Hepatocyte (in vitro differentiated cells): Measurements from ENCODE around the gene EYS. TPM values are rescaled to one million over a fixed set of nuclear protein-coding genes. Genes with fewer than 3 reads are reported as not detected.

Experiments used
- DNase-seq: peaks from one replicate; pipeline ENCODE4 v3.0.0-alpha.2; 2016; ENCODE audit warnings: low spot score
- H2AFZ ChIP-seq: fragments of 200-600 bp; sonication (generic); 2 replicates; pipeline ENCODE4 v1.6.0; 2016; ENCODE audit warnings: antibody characterized with exemption, mild to moderate bottlenecking
- H3K27ac ChIP-seq: fragments of 200-600 bp; sonication (generic); 2 replicates; pipeline ENCODE4 v1.5.1; 2016; ENCODE audit warnings: mild to moderate bottlenecking
- H3K27me3 ChIP-seq: fragments of 200-600 bp; sonication (generic); 2 replicates; pipeline ENCODE4 v1.6.1; 2016
- H3K36me3 ChIP-seq: fragments of 200-600 bp; sonication (generic); replicated peaks from 2 replicates; pipeline ENCODE4 v1.5.1; 2016; ENCODE audit warnings: low read depth; ENCODE audit not compliant: insufficient read depth
- H3K4me1 ChIP-seq: fragments of 200-600 bp; sonication (generic); 2 replicates; pipeline ENCODE4 v1.5.1; 2016; ENCODE audit warnings: mild to moderate bottlenecking, moderate library complexity; ENCODE audit not compliant: insufficient read depth
- H3K4me2 ChIP-seq: fragments of 200-600 bp; sonication (generic); 2 replicates; pipeline ENCODE4 v1.6.0; 2016
- H3K4me3 ChIP-seq: fragments of 200-600 bp; sonication (generic); 2 replicates; pipeline ENCODE4 v1.5.1; 2016; ENCODE audit warnings: mild to moderate bottlenecking
- H3K79me2 ChIP-seq: fragments of 200-600 bp; sonication (generic); 2 replicates; pipeline ENCODE4 v1.6.0; 2017; ENCODE audit warnings: mild to moderate bottlenecking
- H3K9me2 ChIP-seq: fragments of 200-600 bp; sonication (generic); replicated peaks from 2 replicates; pipeline ENCODE4 v1.6.0; 2017; ENCODE audit warnings: mild to moderate bottlenecking; ENCODE audit not compliant: insufficient read depth
- H3K9me3 ChIP-seq: fragments of 200-600 bp; sonication (generic); 2 replicates; pipeline ENCODE4 v1.5.1; 2016; ENCODE audit warnings: low read depth, mild to moderate bottlenecking
- H4K20me1 ChIP-seq: fragments of 200-600 bp; sonication (generic); 2 replicates; pipeline ENCODE4 v1.6.0; 2016; ENCODE audit warnings: mild to moderate bottlenecking; ENCODE audit not compliant: insufficient read depth, poor library complexity, severe bottlenecking
- CTCF ChIP-seq: fragments of 200-600 bp; sonication (generic); IDR thresholded peaks from 2 replicates; pipeline ENCODE4 v1.5.1; 2016; ENCODE audit warnings: antibody characterized with exemption, mild to moderate bottlenecking; ENCODE audit not compliant: poor library complexity
- EZH2 ChIP-seq: fragments of 200-600 bp; sonication (generic); IDR thresholded peaks from 2 replicates; pipeline ENCODE4 v1.6.1; 2016; ENCODE audit warnings: antibody characterized with exemption, mild to moderate bottlenecking, borderline replicate concordance
- EZH2phosphoT487 ChIP-seq: fragments of 200-600 bp; sonication (generic); IDR thresholded peaks from one replicate; pipeline ENCODE4 v1.6.1; 2018; ENCODE audit warnings: antibody characterized with exemption, mild to moderate bottlenecking, low read depth, moderate library complexity; ENCODE audit not compliant: unreplicated experiment, severe bottlenecking
- WGBS: methylation state at CpG from one replicate; pipeline ENCODE4 v1.1.6; 2016; ENCODE audit warnings: low lambda C conversion rate; ENCODE audit errors: missing lambda C conversion rate; 5-methylcytosine and 5-hydroxymethylcytosine counted together
- polyA plus RNA-seq: library from polyadenylated mRNA; unstranded; fragments of >200 nt; fragmentation: Nextera tagmentation; extraction: Ambion mirVana; gene quantifications from 2 replicates; pipeline ENCODE4 v1.2.1, GENCODE V29; 2016
- total RNA-seq: library from RNA; depleted of rRNA; stranded (reverse); fragments of >200 nt; gene quantifications from 2 replicates; pipeline ENCODE4 v1.2.3, GENCODE V29; 2014

EYS gene
- total and polyA plus RNA-seq, 2 experiments from 2014 or later, result 0.57 to 0.68 TPM

- 78% methylated on average over 3 of the region's 3 CpGs for WGBS
- Histone ChIP-seq H3K4me3 (no peak overlapping the region), H3K27ac (no peak overlapping the region), H2AFZ (no peak overlapping the region), H3K79me2 (no peaks in the 10 kb centered on the region), H3K4me2 (no peak overlapping the region), H3K9me2 (no peaks in the 10 kb centered on the region), H3K36me3 (no peaks in the 10 kb centered on the region), H3K27me3 (no peaks in the 10 kb centered on the region), H3K9me3 (no peaks in the 10 kb centered on the region), H4K20me1 (no peaks in the 10 kb centered on the region), H3K4me1 (no peaks in the 10 kb centered on the region)
- no peak for DNase-seq
- TF ChIP-seq EZH2phosphoT487, result no peak
- TF ChIP-seq EZH2, result no peak
- TF ChIP-seq CTCF, result no peak
These were observed 1220.3 kb downstream of the EYS start for GRCh38 chr6:64486578-64487351.

GRCh38 chr6:64483956-64484499, 1223.0 kb downstream of the EYS start:
- no peak overlapping the region for H3K27ac ChIP-seq
- 90% methylated on average over 2 of the region's 2 CpGs for WGBS
- H3K9me2 ChIP-seq, result no peaks in the 10 kb centered on the region
- H3K4me3 ChIP-seq, result no peak overlapping the region
- H4K20me1 ChIP-seq, result no peaks in the 10 kb centered on the region
- no peaks in the 10 kb centered on the region for H3K36me3 ChIP-seq
- no peaks in the 10 kb centered on the region for H3K4me1 ChIP-seq
- H3K79me2 ChIP-seq, result no peaks in the 10 kb centered on the region
- H2AFZ ChIP-seq, result no peak overlapping the region
- H3K9me3 ChIP-seq, result no peaks in the 10 kb centered on the region
- no peak for DNase-seq
- H3K4me2 ChIP-seq, result no peak overlapping the region
- TF ChIP-seq CTCF, result no peak
- no peak for TF ChIP-seq EZH2phosphoT487
- TF ChIP-seq EZH2, result no peak
- H3K27me3 ChIP-seq, result no peaks in the 10 kb centered on the region

- 88% methylated on average over 2 of the region's 2 CpGs for WGBS
- no peak overlapping the region for H3K4me2 ChIP-seq
- H2AFZ ChIP-seq, result no peak overlapping the region
- no peak overlapping the region for H3K4me3 ChIP-seq
- no peaks in the 10 kb centered on the region for H3K9me3 ChIP-seq
- no peak for TF ChIP-seq EZH2
- no peak for TF ChIP-seq EZH2phosphoT487
- no peak for TF ChIP-seq CTCF
- H3K9me2 ChIP-seq, result no peaks in the 10 kb centered on the region
- no peaks in the 10 kb centered on the region for H3K36me3 ChIP-seq
- DNase-seq, result no peak
- no peaks in the 10 kb centered on the region for H4K20me1 ChIP-seq
- H3K27ac ChIP-seq, result no peak overlapping the region
- no peaks in the 10 kb centered on the region for H3K4me1 ChIP-seq
- no peaks in the 10 kb centered on the region for H3K27me3 ChIP-seq
- H3K79me2 ChIP-seq, result no peaks in the 10 kb centered on the region
These were observed 1224.4 kb downstream of the EYS start for GRCh38 chr6:64482631-64483030.
